Measurements from ENCODE around the gene CACNA1C. TPM values are rescaled to one million over a fixed set of nuclear protein-coding genes. Genes with fewer than 3 reads are reported as not detected.

CACNA1C gene
- total RNA-seq, 1 donor from 2014 or later, result 0.02 TPM

GRCh38 chr12:2623472-2623871 lies 570.7 kb downstream of the CACNA1C start:
- intact Hi-C loops (cut with micrococcal nuclease), result no loop called here
- ATAC-seq (ENCODE audit: low read depth), result no peak
- no peak for TF ChIP-seq CTCF (IDR thresholded peaks at IDR 0.05)
- no peaks in the 10 kb centered on the region for H3K9me3 Mint-ChIP-seq
- H3K36me3 Mint-ChIP-seq (ENCODE audit: low read depth), result no peaks in the 10 kb centered on the region
- H3K27me3 Mint-ChIP-seq, result peaks cover 35% of the 10 kb centered on the region
- no peak overlapping the region for H3K27ac Mint-ChIP-seq
- ChIA-PET CTCF (no interaction called here), POLR2A (no interaction called here)
- H3K4me3 Mint-ChIP-seq, result no peak overlapping the region
- no peak for DNase-seq
- H3K4me1 Mint-ChIP-seq, result peaks cover 3% of the 10 kb centered on the region

GRCh38 chr12:2624543-2625288 lies 571.9 kb downstream of the CACNA1C start:
- Mint-ChIP-seq H3K27me3 (peaks cover 43% of the 10 kb centered on the region), H3K36me3 (ENCODE audit: low read depth) (no peaks in the 10 kb centered on the region), H3K27ac (no peak overlapping the region), H3K4me3 (no peak overlapping the region), H3K4me1 (peaks cover 3% of the 10 kb centered on the region), H3K9me3 (no peaks in the 10 kb centered on the region)
- POLR2A ChIA-PET, result no interaction called here
- intact Hi-C loops (cut with micrococcal nuclease), result no loop called here
- DNase-seq, result no peak
- CTCF ChIA-PET, result no interaction called here
- no peak for ATAC-seq (ENCODE audit: low read depth)
- TF ChIP-seq CTCF (IDR thresholded peaks at IDR 0.05), result no peak

GRCh38 chr12:2625289-2625612 lies 572.5 kb downstream of the CACNA1C start:
- POLR2A ChIA-PET, result no interaction called here

GRCh38 chr12:2627076-2627834 lies 574.5 kb downstream of the CACNA1C start:
- peaks cover 3% of the 10 kb centered on the region for H3K4me1 Mint-ChIP-seq

More at GRCh38 chr12:2625289-2625612, 572.5 kb downstream of the CACNA1C start:
- DNase-seq (no peak), ATAC-seq (ENCODE audit: low read depth) (no peak)
- Mint-ChIP-seq H3K9me3 (no peaks in the 10 kb centered on the region), H3K27me3 (peaks cover 43% of the 10 kb centered on the region), H3K4me1 (peaks cover 3% of the 10 kb centered on the region), H3K36me3 (ENCODE audit: low read depth) (no peaks in the 10 kb centered on the region), H3K27ac (no peak overlapping the region), H3K4me3 (no peak overlapping the region)
- no peak for TF ChIP-seq CTCF (IDR thresholded peaks at IDR 0.05)
- intact Hi-C loops (cut with micrococcal nuclease), result no loop called here
- CTCF ChIA-PET, result no interaction called here

More at GRCh38 chr12:2627076-2627834, 574.5 kb downstream of the CACNA1C start:
- H3K9me3 Mint-ChIP-seq, result no peaks in the 10 kb centered on the region
- POLR2A ChIA-PET, result no interaction called here
- no peak overlapping the region for H3K27ac Mint-ChIP-seq
- H3K36me3 Mint-ChIP-seq (ENCODE audit: low read depth), result no peaks in the 10 kb centered on the region
- DNase-seq, result no peak
- no peak for TF ChIP-seq CTCF (IDR thresholded peaks at IDR 0.05)
- no peak overlapping the region for H3K4me3 Mint-ChIP-seq
- ATAC-seq (ENCODE audit: low read depth), result no peak
- CTCF ChIA-PET, result no interaction called here
- intact Hi-C loops (cut with micrococcal nuclease), result no loop called here
- H3K27me3 Mint-ChIP-seq, result peaks cover 45% of the 10 kb centered on the region

Data from activated B cell treated with CpG ODN at 0.5 μM for 24 hours (primary cell).